Epidermal melanocyte (primary cell): ENCODE measurements around the gene CNBP.
A peak's percentile ranks its signal among the peaks of the same experiment; 100 is the strongest.
"Not testable (repeated sequence)": the region's sequence is repeated elsewhere in the genome, so short reads cannot be mapped to it uniquely, and the experiment has no call there.

Experiments used
- DNase-seq: peaks from one replicate; pipeline ENCODE4 v3.0.0; 2011; ENCODE audit warnings: low spot score; ENCODE audit not compliant: insufficient read length

The CNBP gene

DNA sequence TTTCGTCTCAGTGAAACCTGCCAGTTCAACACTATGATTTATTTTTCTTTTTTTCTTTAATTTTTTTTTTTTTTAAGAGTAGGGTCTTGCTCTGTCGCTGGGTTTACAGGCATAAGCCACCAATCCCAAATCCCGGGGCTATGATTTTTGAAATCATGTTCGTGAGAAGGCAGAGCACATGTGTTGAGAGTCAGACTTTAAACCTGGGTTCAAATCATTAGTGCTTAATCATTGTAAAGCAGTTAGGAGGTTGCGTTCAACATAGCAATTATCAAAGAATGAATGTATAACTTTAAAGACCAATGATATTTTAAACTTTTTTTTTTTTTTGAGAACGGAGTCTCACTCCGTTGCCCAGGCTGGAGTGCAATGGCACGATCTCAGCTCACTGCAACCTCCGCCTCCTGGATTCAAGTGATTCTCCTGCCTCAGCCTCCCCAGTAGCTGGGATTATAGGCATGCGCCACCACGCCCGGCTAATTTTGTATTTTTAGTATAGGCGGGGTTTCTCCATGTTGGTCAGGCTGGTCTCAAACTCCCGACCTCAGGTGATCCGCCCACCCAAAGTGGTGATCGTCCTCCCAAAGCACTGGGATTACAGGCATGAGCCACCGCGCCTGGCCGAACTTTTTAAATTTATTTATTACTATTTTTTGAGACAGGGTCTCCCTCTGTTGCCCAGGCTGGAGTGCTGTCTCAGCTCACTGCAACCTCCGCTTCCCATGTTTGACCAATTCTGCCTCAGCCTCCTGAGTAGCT lies 1.3 kb upstream of the CNBP start:
- not testable (repeated sequence) for DNase-seq

- DNase-seq, result no peak
Measured at GRCh38 chr3:129184396-129184657, 631 bp upstream of the CNBP start.

GRCh38 chr3:129182390-129183185 lies 1.1 kb downstream of the CNBP start:
- no peak for DNase-seq

DNA sequence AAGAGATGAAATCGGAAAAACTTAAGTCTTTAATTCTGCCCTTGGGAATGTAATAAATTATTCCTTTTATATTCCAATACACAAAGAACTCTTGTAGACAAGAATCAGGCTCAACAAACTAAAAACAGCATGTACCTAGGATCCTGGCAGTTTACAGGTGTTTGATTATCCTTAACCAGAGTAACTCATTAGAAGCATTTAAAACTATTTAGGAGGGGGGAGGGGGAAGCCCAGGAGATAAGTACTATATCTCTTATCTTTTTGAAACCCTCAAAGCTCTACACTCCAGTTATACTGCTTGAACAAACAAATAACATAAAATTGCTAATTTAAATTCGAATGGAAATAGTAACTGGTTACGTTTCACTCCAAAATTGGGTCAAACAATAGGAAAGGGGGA lies 1.9 kb downstream of the CNBP start:
- no peak for DNase-seq

- DNase-seq, result no peak
Measured at GRCh38 chr3:129180461-129180860, 3.2 kb downstream of the CNBP start.

DNA sequence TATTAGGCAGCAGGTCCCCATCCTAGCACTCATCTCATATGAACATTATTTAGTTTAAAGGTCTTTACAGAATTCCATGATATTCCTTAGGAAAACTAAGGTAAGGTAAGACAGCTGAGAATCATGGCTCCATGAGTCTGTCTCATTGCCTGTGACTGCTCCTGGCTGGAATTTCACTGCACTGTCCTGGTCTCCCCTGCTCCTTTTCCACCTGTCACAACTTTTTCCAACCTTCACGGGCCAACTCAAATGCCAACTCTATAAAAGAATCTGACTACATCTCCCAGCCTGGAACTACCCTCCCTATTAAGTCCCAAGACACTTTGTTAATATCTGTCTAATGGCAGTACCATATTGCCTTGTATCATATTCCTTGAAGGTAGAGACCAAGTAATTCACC lies 7.6 kb downstream of the CNBP start:
- no peak for DNase-seq

- DNase-seq, result no peak
Measured at GRCh38 chr3:129173725-129174124, 10.0 kb downstream of the CNBP start.

DNA sequence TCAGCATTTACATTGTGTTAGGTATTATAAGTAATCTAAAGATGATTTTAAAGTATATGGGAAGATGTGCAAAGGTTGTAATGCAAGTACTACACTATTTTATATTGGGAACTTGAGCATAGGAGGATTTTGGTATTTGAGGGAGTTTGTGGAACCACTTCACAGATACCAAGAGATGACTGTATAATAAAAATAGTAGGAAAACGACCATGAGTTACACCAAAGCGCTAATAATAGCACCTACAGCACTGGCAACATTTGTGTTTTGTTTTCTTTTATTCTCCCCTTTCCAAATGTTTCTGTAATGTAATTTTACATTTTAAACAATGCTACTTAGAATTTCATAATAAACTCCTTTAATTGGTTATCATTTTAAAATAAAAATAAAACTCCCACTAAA lies 10.5 kb downstream of the CNBP start:
- no peak for DNase-seq

DNA sequence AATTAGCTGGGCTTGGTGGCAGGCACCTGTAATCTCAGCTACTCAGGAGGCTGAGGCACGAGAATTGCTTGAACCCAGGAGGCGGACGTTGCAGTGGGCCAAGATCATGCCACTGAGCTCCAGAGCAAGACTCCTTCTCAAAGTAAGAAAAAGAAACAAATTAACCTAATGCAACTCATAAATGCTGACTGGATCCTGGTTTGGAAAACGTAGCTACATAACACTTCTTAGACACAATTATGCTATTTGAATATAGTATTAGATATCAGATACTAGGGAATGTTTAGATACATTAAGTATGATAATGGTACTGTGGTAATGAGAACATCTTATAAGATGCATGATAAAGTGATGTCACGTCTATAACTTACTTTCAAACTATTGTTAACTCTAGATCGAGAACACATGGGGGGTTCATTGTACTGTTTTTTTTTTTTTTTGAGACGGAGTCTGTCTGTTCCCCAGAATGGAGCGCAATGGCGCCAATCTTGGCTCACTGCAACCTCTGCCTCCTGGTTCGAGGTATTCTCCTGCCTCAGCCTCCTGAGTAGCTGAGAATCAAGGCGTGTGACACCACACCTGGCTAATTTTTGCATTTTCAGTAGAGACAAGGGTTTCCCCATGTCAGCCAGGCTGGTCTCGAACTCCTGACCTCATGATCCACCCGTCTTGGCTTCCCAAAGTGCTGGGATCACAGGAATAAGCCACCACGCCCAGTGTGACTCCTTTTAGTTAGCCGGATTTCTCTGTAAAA lies 16.9 kb downstream of the CNBP start:
- no peak for DNase-seq

DNA sequence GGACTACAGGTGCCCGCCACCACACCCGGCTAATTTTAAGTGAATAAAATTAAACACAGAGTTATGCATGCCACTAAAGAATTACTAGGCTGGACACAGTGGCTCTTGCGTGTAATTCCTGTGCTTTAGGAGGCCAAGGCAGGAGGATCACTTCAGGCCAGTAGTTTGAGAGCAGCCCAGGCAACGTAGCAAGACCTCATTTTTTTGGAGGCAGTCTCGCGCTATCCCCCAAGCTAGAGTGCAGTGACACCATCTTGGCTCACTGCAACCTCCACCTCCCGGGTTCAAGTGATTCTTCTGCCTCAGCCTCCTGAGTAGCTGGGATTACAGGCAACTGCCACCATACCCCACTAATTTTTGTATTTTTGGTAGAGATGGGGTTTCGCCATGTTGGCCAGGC lies 18.1 kb downstream of the CNBP start:
- DNase-seq, result not testable (repeated sequence)

- DNase-seq, result no peak
Measured at GRCh38 chr3:129164500-129164899, 19.2 kb downstream of the CNBP start.

GRCh38 chr3:129162729-129163579 lies 20.7 kb downstream of the CNBP start:
- DNase-seq, result no peak

DNA sequence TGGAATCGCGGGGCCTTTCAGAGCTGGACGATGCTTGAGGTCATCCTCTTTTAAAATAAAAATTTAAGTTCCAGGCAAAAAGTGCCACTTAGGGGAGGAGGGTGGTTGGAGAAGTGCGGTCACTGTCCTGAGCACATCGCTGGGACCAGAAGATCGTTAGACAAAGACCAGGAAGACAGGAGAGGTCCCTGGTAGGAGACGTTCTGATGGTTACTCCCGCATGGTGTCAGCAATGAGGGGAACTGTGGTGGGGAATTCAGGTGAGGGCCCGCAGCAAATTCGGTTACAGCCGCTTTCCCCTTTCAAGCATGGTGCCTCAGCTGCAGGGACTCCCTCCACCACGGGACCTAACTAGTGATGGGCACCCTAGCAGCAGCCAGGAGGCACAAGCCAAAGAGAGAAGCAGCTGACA lies 21.8 kb downstream of the CNBP start:
- no peak for DNase-seq

DNA sequence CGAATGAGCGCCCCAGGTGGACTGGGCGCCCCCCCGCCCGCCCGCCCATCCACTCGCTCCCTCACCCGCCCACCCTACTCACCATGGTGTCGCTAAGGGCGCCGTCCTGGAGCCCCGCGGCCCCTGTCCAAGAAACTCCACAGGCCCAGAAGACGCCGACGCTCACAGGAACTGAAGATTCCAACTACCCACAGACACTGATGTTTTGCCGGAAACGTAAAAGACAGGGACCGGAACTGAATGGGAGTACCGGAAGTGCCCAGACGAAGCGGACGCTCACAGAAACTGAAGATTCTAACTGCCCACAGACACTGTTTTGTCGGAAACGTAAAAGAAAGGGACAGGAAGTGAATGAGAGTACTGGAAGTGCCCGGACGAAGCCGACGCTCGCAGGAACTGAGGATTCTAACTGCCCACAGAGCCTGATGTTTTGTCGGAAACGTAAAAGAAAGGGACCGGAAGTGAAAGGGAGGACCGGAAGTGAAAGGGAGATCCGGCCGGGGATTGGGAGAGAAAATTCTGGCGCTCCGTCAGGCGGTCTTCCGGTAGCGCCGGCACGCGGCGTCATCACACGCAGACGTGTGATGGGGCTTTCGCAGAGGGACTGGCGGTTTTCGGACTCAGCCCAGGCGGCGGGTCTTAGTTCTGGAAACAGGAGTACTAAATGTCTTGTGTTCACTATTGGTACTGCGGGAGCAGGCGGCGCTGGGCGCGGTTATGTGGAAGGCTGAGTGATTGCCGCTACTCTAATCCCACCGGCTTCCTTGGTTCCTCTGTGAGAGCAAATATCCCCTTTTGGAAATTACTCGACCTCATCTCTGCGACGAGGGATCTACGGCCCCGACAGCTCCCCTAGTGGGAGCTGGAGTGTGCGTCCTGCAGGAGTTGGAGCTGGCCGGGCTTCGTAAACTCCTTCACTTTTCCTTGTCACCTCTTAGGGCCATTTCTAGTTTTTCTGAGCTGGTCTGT lies 22.5 kb downstream of the CNBP start, which contains the start of gene ISY1:
TSS of gene ISY1 (minus strand) at position 173 of the 969 bp plus-strand sequence. CDS start at position 85, 88 bp downstream.
- DNase-seq, result peak; percentile 94

GRCh38 chr3:129144786-129145185 lies 38.9 kb downstream of the CNBP start:
- DNase-seq, result no peak

DNA sequence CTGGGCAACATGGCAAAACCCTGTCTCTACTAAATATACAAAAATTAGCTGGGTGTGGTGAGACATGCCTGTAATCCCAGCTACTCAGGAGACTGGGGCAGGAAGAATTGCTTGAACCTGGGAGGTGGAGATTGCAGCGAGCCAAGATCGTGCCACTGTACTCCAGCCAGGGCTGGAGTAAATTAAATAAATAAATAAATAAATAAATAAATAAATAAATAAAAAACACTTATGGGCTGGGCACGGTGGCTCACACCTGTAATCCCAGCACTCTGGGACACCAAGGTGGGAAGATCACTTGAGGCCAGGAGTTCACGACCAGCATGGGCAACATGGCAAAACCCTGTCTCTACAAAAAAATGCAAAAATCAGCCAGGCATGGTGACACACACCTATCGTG lies 42.7 kb downstream of the CNBP start:
- DNase-seq, result not testable (repeated sequence)

- DNase-seq, result no peak
Measured at GRCh38 chr3:129139911-129140310, 43.8 kb downstream of the CNBP start.

GRCh38 chr3:129136275-129136674 lies 47.4 kb downstream of the CNBP start:
- DNase-seq, result not testable (repeated sequence)

DNA sequence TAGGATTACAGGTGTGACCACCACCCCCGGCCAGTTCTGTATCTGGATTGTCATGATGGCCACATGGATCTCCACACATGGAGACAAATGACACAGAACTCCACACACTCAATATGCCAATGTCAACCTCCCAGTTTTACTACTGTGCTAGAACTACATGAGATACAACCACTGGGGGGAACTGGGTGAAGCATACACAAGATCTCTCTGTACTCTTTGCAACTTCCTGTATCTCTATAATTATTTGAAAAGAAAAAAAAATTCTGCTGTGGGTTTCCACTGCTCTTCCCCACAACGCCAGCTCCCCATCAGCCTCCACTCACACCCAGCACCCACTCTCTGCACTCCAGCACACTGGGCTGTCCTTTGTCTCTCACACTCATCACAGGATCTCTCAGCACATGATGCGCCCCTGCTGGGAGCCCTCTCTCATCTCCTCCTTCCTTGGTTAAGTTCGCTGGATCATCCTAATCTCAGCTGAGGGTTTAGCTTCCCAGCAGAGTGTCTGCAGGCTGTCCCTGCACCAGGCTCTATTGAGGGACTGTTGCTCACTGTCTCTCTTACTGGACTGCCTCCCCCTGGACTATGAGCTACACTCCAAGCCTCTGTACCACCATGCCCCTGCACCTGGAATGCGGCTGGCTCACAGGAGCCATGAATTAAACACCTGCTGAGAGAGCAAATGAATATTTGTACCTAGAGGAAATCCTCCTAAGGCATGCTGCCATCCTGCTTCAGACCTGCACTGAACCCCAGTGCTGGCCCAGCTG lies 51.4 kb downstream of the CNBP start:
- DNase-seq, result peak; percentile 36
